Astrocyte of the spinal cord (primary cell): ENCODE measurements around the gene FNDC1.

Source experiments
- DNase-seq: peaks from one replicate; pipeline ENCODE4 v3.0.0; 2011; ENCODE audit warnings: low read depth, low spot score
- H3K4me3 ChIP-seq: 2 replicates; pipeline ENCODE4 v1.5.1; 2011; ENCODE audit warnings: low read depth, mild to moderate bottlenecking, low read length, moderate library complexity
- CTCF ChIP-seq: IDR thresholded peaks from 2 replicates; pipeline ENCODE4 v1.5.1; 2012; ENCODE audit warnings: low read depth, mild to moderate bottlenecking, low read length, inconsistent platforms
- in situ Hi-C: cut with HindIII; loops from 2 replicates; pipeline ENCODE4 v1.10.0; 2017; ENCODE audit warnings: low sequenced_read_pairs

FNDC1 gene

GRCh38 chr6:159126590-159126989 is 42.6 kb upstream of the FNDC1 start:
- TF ChIP-seq CTCF = no peak
- no peak for DNase-seq
- H3K4me3 ChIP-seq = no peak overlapping the region
- in situ Hi-C loops = no loop called here

GRCh38 chr6:159127701-159128100 is 41.5 kb upstream of the FNDC1 start:
- in situ Hi-C loops = no loop called here
- no peak for DNase-seq
- TF ChIP-seq CTCF = no peak
- H3K4me3 ChIP-seq = no peak overlapping the region

GRCh38 chr6:159128978-159129377 is 40.2 kb upstream of the FNDC1 start:
- in situ Hi-C loops = no loop called here
- no peak for DNase-seq
- TF ChIP-seq CTCF = no peak
- no peak overlapping the region for H3K4me3 ChIP-seq

- no peak for TF ChIP-seq CTCF
Measured at GRCh38 chr6:159130846-159131245, 38.4 kb upstream of the FNDC1 start.

GRCh38 chr6:159131709-159132108 is 37.5 kb upstream of the FNDC1 start:
- DNase-seq = no peak
- in situ Hi-C loops = no loop called here
- H3K4me3 ChIP-seq = no peak overlapping the region
- TF ChIP-seq CTCF = no peak

More at GRCh38 chr6:159130846-159131245, 38.4 kb upstream of the FNDC1 start:
- no peak overlapping the region for H3K4me3 ChIP-seq
- in situ Hi-C loops = no loop called here
- no peak for DNase-seq

GRCh38 chr6:159132664-159133063 is 36.5 kb upstream of the FNDC1 start:
- no peak for TF ChIP-seq CTCF
- DNase-seq = no peak
- in situ Hi-C loops = no loop called here
- H3K4me3 ChIP-seq = no peak overlapping the region
